HCT116 (cell line): ENCODE measurements around the gene SELP. TPM values are rescaled to one million over a fixed set of nuclear protein-coding genes. Genes with fewer than 3 reads are reported as not detected.

Source experiments
- ATAC-seq: fragments of 200-7000 bp; cut with Tn5 transposase; 2 replicates; pipeline ENCODE4 v1.9.1; 2020; ENCODE audit warnings: mild to moderate bottlenecking, moderate library complexity
- BruUV-seq: library from RNA; stranded (reverse); fragments of 400-500 nt; replicated peaks from 2 replicates; lab custom pipeline; 2021; lab: Mats Ljungman, UMichigan
- CTCF ChIA-PET: fragments of 300-600 bp; sonication (Branson Sonifier 250); formaldehyde crosslinking; loops from one replicate; lab custom pipeline; 2021; ENCODE audit warnings: antibody characterized with exemption; lab: Charles Lee
- POLR2A ChIA-PET: fragments of 300-600, 350-600 bp; sonication (Branson Sonifier 250); formaldehyde crosslinking; loops from one replicate; lab custom pipeline; 2021; ENCODE audit warnings: antibody characterized with exemption; lab: Charles Lee
- RAD21 ChIA-PET, 2 experiments: fragments of 300-600 bp; sonication (Branson Sonifier 250); formaldehyde crosslinking; loops; one replicate each; lab custom pipeline; 2023; ENCODE audit warnings: low total read pairs in 2 of 2; ENCODE audit not compliant: uncharacterized antibody in 2 of 2, unreplicated experiment in 2 of 2, low non-redundant PET in 1 of 2; lab: Charles Lee
- DNase-seq: peaks from one replicate; pipeline ENCODE4 v3.0.0-alpha.2; 2010; ENCODE audit warnings: low read depth, low spot score
- H2AFZ ChIP-seq: fragments of 200-600 bp; shearing (Covaris generic), sonication (generic); 2 replicates; pipeline ENCODE4 v1.6.1; 2017; ENCODE audit warnings: low read depth, mixed run types, mixed read lengths, antibody characterized with exemption, low read length; ENCODE audit not compliant: poor library complexity, severe bottlenecking
- H3K27ac ChIP-seq: 2 replicates; pipeline ENCODE4 v1.5.1; 2012; ENCODE audit warnings: low read depth, low read length
- H3K27me3 ChIP-seq: fragments of 200-600 bp; sonication (generic); 2 replicates; pipeline ENCODE4 v1.6.1; 2016; ENCODE audit warnings: mixed run types, low read length, mixed read lengths; ENCODE audit not compliant: insufficient read depth
- H3K36me3 ChIP-seq, 2 experiments: fragments of 200-500 bp in 1 of 2; fragments of 200-600 bp in 1 of 2; sonication (Bioruptor generic) in 1 of 2; sonication (generic) in 1 of 2; 2 replicates each; pipeline versions ENCODE4 v1.5.1 to v1.6.1; 2014 to 2016; ENCODE audit warnings: low read length in 2 of 2, inconsistent platforms in 1 of 2, mixed read lengths in 1 of 2, mixed run types in 1 of 2; ENCODE audit not compliant: insufficient read depth in 2 of 2, control insufficient read depth in 1 of 2
- H3K4me1 ChIP-seq, 2 experiments: fragments of 200-600 bp in 1 of 2; sonication (generic) in 1 of 2; 2 replicates each; pipeline versions ENCODE4 v1.5.1 to v1.6.1; 2012 to 2017; ENCODE audit warnings: low read length in 2 of 2, inconsistent platforms in 1 of 2, mild to moderate bottlenecking in 1 of 2, mixed read lengths in 1 of 2, mixed run types in 1 of 2, moderate library complexity in 1 of 2; ENCODE audit not compliant: insufficient read depth in 2 of 2, control insufficient read depth in 1 of 2
- H3K4me2 ChIP-seq: fragments of 200-600 bp; sonication (generic); 2 replicates; pipeline ENCODE4 v1.6.1; 2017; ENCODE audit warnings: mixed run types, low read length, mixed read lengths
- H3K4me3 ChIP-seq, 2 experiments: fragments of 200-600 bp in 1 of 2; sonication (generic) in 1 of 2; replicated peaks in 1 of 2; 2 replicates each; pipeline ENCODE4 v1.5.1; 2011 to 2016; ENCODE audit warnings: low read length in 2 of 2, control low read depth in 1 of 2, low read depth in 1 of 2, mild to moderate bottlenecking in 1 of 2, mixed read lengths in 1 of 2, mixed run types in 1 of 2
- H3K79me2 ChIP-seq: fragments of 200-600 bp; sonication (generic); 2 replicates; pipeline ENCODE4 v1.6.1; 2017; ENCODE audit warnings: mild to moderate bottlenecking, mixed run types, low read length, moderate library complexity, mixed read lengths; ENCODE audit not compliant: insufficient read depth
- H3K9ac ChIP-seq: fragments of 200-600 bp; sonication (generic); 2 replicates; pipeline ENCODE4 v1.6.1; 2016; ENCODE audit warnings: low read length, mixed read lengths
- H3K9me2 ChIP-seq: fragments of 200-600 bp; sonication (generic), shearing (Covaris generic); 2 replicates; pipeline ENCODE4 v1.6.1; 2017; ENCODE audit warnings: mixed run types, mild to moderate bottlenecking, moderate library complexity; ENCODE audit not compliant: insufficient read depth
- H3K9me3 ChIP-seq, 2 experiments: fragments of 200-500 bp in 1 of 2; fragments of 200-600 bp in 1 of 2; sonication (Bioruptor generic) in 1 of 2; sonication (generic) in 1 of 2; 2 replicates each; pipeline ENCODE4 v1.6.1; 2014 to 2017; ENCODE audit warnings: low read length in 2 of 2, mixed read lengths in 2 of 2, inconsistent platforms in 1 of 2, low read depth in 1 of 2, mild to moderate bottlenecking in 1 of 2, mixed run types in 1 of 2, moderate library complexity in 1 of 2; ENCODE audit not compliant: control insufficient read depth in 1 of 2, insufficient read depth in 1 of 2
- H4K20me1 ChIP-seq: fragments of 200-600 bp; sonication (generic), shearing (Covaris generic); 2 replicates; pipeline ENCODE4 v1.6.1; 2017; ENCODE audit warnings: mixed run types, mild to moderate bottlenecking, moderate library complexity; ENCODE audit not compliant: insufficient read depth
- ATF3 ChIP-seq: IDR thresholded peaks from 2 replicates; pipeline ENCODE4 v1.6.1; 2012
- CEBPB ChIP-seq: IDR thresholded peaks from 2 replicates; pipeline ENCODE4 v1.6.1; 2012; ENCODE audit warnings: low read depth
- ELF1 ChIP-seq: IDR thresholded peaks from 2 replicates; pipeline ENCODE4 v1.6.1; 2012; ENCODE audit warnings: low read depth, borderline replicate concordance
- EZH2 ChIP-seq: fragments of 200-600 bp; sonication (generic); IDR thresholded peaks from 2 replicates; pipeline ENCODE4 v1.6.1; 2017; ENCODE audit warnings: antibody characterized with exemption, mixed run types
- EZH2phosphoT487 ChIP-seq: fragments of 200-600 bp; IDR thresholded peaks from 2 replicates; pipeline ENCODE4 v1.6.1; 2018; ENCODE audit warnings: antibody characterized with exemption, borderline replicate concordance
- FOSL1 ChIP-seq: IDR thresholded peaks from 2 replicates; pipeline ENCODE4 v1.6.1; 2012; ENCODE audit warnings: low read depth
- JUND ChIP-seq: IDR thresholded peaks from 2 replicates; pipeline ENCODE4 v1.6.1; 2012
- POLR2A ChIP-seq: IDR thresholded peaks from 2 replicates; pipeline ENCODE4 v1.7.0; 2011; ENCODE audit warnings: borderline replicate concordance; ENCODE audit not compliant: insufficient read depth, insufficient read length; ENCODE audit errors: extremely low read depth
- RAD21 ChIP-seq: IDR thresholded peaks from 2 replicates; pipeline ENCODE4 v1.6.1; 2012; ENCODE audit warnings: low read depth, mild to moderate bottlenecking
- SP1 ChIP-seq: IDR thresholded peaks from 2 replicates; pipeline ENCODE4 v1.6.1; 2012; ENCODE audit warnings: low read depth
- TCF7L2 ChIP-seq: IDR thresholded peaks from 2 replicates; pipeline ENCODE4 v1.7.0; 2011; ENCODE audit warnings: borderline replicate concordance, inconsistent platforms; ENCODE audit not compliant: insufficient read depth, insufficient read length; ENCODE audit errors: extremely low read depth
- ZFX ChIP-seq: fragments of 450-650 bp; IDR thresholded peaks from 2 replicates; pipeline ENCODE4 v1.6.1; 2017
- intact Hi-C: fragments of 100-400 bp; cut with micrococcal nuclease; formaldehyde crosslinking; loops from 2 replicates; pipeline ENCODE4 v1.10.0; 2022
- total RNA-seq: library from RNA; stranded (reverse); gene quantifications from one replicate; pipeline ENCODE4 v1.2.1, GENCODE V29; 2021; ENCODE audit not compliant: unreplicated experiment
- TF ChIP-seq, protein P1 (sequence below): IDR thresholded peaks from 2 replicates; pipeline ENCODE4 v1.6.1; 2011; ENCODE audit warnings: mild to moderate bottlenecking, low read length, moderate library complexity; ENCODE audit not compliant: insufficient replicate concordance; ENCODE audit errors: extremely low read depth
- TF ChIP-seq, protein P2 (sequence below): IDR thresholded peaks from 2 replicates; pipeline ENCODE4 v1.6.1; 2012; ENCODE audit warnings: low read depth

The SELP gene
- total RNA-seq, 1 experiment from 2014 or later = not detected

- Histone ChIP-seq H3K9ac (no peak overlapping the region), H4K20me1 (no peaks in the 10 kb centered on the region), H3K79me2 (no peaks in the 10 kb centered on the region), H3K9me2 (no peaks in the 10 kb centered on the region), H3K4me2 (no peak overlapping the region), H3K4me3 (no peak overlapping the region), H3K4me1 (peaks cover 2 to 12% of the 10 kb centered on the region in 2 experiments; a peak in 3 of 4 replicates), H3K27me3 (no peaks in the 10 kb centered on the region), H3K36me3 (no peaks in the 10 kb centered on the region), H3K27ac (no peak overlapping the region), H3K9me3 (no peaks in the 10 kb centered on the region), H2AFZ (no peak overlapping the region)
- intact Hi-C loops = loop anchor here (5.0 kb wide), 1 partner anchor 222 kb away; no protein-coding TSS in a partner anchor
- no TSS peak for BruUV-seq
- ChIA-PET RAD21 (no interaction called here), CTCF (no interaction called here), POLR2A (no interaction called here)
- TF ChIP-seq FOSL1 = no peak
- no peak for TF ChIP-seq TCF7L2
- no peak for TF ChIP-seq RAD21
- no peak for TF ChIP-seq POLR2A
- no peak for TF ChIP-seq SP1
- no peak for TF ChIP-seq ELF1
- no peak for TF ChIP-seq CEBPB
- ATAC-seq (no peak), DNase-seq (no peak)
These were observed 44.7 kb downstream of the SELP start for GRCh38 chr1:169585181-169585580.

DNA sequence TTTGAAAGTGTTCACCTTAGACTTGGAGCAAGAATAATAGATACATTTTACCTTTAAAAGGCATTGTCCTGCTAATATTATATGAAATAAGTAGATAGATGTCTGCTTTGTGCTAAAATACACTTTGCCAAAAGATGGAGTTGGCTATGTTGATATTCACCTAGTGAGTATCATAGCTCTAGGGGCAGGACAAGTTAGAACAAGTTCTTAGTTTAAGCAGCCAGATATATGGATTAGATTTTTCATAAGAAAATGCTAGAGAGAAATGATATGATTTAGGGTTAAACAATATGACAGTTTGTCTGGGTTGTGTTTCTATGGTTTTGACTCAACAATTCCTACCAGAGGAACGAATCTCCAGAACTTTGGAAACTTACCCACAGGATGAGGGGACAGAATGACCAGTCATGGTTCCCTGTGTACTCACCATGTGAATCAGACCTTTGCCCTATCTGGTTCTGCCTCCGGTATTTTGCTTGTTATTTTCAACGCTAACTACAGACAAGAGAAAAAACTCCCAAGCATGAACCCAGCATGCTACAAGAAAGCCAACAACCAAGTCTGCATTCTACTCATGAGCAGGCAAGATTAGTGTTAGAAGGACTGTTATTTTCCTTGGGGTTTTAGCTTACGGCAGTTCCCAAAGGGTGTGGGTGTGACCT, 45.3 kb downstream of the SELP start:
- Histone ChIP-seq H3K36me3 (no peaks in the 10 kb centered on the region), H3K27ac (no peak overlapping the region), H3K27me3 (no peaks in the 10 kb centered on the region), H3K79me2 (no peaks in the 10 kb centered on the region), H4K20me1 (no peaks in the 10 kb centered on the region), H3K4me1 (peaks cover 2 to 12% of the 10 kb centered on the region in 2 experiments; a peak in 3 of 4 replicates), H2AFZ (no peak overlapping the region), H3K4me2 (no peak overlapping the region), H3K4me3 (no peak overlapping the region), H3K9ac (no peak overlapping the region), H3K9me2 (no peaks in the 10 kb centered on the region), H3K9me3 (no peaks in the 10 kb centered on the region)
- POLR2A ChIA-PET = no interaction called here
- ATAC-seq (no peak), DNase-seq (no peak)
- no TSS peak for BruUV-seq
- RAD21 ChIA-PET = no interaction called here
- intact Hi-C loops = loop anchor here (5.0 kb wide), 1 partner anchor 223 kb away; no protein-coding TSS in a partner anchor
- CTCF ChIA-PET = no interaction called here
- TF ChIP-seq JUND (no peak), ATF3 (no peak), ELF1 (no peak), ZFX (no peak), EZH2 (no peak), SP1 (no peak), TCF7L2 (no peak), EZH2phosphoT487 (no peak)
- TF ChIP-seq, protein P1, sequence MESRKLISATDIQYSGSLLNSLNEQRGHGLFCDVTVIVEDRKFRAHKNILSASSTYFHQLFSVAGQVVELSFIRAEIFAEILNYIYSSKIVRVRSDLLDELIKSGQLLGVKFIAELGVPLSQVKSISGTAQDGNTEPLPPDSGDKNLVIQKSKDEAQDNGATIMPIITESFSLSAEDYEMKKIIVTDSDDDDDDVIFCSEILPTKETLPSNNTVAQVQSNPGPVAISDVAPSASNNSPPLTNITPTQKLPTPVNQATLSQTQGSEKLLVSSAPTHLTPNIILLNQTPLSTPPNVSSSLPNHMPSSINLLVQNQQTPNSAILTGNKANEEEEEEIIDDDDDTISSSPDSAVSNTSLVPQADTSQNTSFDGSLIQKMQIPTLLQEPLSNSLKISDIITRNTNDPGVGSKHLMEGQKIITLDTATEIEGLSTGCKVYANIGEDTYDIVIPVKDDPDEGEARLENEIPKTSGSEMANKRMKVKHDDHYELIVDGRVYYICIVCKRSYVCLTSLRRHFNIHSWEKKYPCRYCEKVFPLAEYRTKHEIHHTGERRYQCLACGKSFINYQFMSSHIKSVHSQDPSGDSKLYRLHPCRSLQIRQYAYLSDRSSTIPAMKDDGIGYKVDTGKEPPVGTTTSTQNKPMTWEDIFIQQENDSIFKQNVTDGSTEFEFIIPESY = no peak
- TF ChIP-seq, protein P2, sequence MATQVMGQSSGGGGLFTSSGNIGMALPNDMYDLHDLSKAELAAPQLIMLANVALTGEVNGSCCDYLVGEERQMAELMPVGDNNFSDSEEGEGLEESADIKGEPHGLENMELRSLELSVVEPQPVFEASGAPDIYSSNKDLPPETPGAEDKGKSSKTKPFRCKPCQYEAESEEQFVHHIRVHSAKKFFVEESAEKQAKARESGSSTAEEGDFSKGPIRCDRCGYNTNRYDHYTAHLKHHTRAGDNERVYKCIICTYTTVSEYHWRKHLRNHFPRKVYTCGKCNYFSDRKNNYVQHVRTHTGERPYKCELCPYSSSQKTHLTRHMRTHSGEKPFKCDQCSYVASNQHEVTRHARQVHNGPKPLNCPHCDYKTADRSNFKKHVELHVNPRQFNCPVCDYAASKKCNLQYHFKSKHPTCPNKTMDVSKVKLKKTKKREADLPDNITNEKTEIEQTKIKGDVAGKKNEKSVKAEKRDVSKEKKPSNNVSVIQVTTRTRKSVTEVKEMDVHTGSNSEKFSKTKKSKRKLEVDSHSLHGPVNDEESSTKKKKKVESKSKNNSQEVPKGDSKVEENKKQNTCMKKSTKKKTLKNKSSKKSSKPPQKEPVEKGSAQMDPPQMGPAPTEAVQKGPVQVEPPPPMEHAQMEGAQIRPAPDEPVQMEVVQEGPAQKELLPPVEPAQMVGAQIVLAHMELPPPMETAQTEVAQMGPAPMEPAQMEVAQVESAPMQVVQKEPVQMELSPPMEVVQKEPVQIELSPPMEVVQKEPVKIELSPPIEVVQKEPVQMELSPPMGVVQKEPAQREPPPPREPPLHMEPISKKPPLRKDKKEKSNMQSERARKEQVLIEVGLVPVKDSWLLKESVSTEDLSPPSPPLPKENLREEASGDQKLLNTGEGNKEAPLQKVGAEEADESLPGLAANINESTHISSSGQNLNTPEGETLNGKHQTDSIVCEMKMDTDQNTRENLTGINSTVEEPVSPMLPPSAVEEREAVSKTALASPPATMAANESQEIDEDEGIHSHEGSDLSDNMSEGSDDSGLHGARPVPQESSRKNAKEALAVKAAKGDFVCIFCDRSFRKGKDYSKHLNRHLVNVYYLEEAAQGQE = no peak
